Smooth muscle cell of the brain vasculature (primary cell): ENCODE data around the gene EXOC4.

Source experiments
- DNase-seq: peaks from one replicate; pipeline ENCODE4 v3.0.0-alpha.2; 2012; ENCODE audit warnings: low read depth, low spot score

The EXOC4 gene

DNA sequence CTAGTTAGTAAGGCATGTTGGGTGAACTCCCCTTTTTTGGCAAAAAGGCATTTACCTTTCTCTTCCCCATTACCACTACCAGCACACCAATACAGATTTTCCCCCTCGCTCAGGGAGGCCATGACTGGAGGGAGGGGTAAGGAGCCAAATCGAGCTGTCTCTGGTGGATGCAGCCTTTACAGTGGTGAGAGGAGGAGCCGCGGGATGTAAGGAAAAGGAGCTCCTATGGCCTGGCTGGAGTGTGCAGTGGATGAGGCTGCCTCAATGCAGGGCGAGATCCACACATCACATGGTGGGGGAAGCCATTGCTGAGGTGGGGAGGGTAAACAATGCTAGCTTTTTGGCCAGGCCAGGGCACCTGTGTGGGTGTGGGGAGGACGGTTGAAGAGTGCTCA, 416.2 kb downstream of the EXOC4 start:
- DNase-seq, result no peak

DNA sequence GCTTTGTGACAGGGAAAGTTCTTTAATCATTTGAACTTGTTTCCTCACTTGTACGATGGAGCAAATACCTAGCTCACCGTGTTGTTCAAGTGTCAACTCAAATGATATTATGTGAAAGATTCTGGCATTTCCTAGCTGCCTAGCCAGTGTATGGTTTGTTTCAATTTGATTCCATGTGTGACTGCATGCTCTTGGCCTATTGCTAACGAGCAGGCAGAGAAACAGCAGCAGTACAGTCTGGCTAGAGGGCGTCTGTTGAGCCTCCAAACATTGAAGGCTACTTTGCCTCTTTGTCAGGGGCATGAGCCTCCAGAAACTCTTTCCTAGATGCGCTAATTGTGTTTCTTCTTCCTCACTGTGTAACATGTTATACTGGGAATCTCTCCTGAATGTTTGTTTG, 417.4 kb downstream of the EXOC4 start:
- DNase-seq, result no peak

DNA sequence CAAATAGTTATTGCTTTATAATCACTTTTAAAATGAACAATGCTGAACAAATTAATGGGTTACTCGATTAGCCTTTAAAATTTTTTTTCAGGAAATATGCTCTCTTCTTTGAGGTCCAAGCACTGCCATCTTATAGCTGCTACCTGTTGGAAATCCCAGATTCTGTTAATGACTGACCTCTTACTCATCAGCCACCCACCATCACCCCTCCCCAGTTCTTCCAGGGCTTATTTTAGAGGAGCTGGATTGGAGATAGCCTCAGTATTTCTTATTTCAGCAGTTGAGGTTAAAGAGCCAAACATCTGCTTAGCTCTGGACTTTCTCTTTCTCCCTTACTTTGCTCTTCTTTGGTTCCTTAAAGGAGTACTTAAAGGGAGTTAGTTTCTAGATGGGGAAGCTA, 420.0 kb downstream of the EXOC4 start:
- no peak for DNase-seq

DNA sequence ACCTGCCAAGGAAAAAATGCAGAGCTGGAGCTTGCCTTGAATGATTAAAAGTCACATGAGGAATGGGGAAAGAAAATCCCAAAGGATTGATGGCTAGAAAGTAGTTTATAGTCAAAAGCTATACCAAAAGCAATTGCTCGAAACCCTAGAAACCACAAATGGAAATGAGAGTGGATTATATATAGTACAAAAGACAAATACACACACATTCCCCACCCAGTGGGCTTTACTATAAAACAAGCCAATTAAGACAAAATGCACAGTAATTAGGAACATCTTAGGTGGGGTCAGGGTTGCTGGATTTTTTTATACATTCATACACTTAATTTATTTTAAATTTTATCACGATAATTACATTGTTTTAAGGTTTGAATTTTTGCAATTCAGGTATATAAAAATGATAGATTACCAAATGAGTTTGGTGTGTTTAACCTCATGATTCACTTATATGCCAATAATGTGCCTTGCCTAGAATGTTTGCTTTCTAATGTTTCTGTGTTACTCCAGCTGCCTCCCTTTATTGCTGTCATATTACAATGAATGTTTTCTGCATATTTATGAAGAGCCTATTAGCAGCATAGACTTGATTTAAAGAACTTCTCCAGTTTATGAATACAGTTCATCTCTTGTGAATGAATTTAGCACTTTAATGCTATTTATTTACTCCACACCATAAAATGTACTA, 421.3 kb downstream of the EXOC4 start:
- DNase-seq, result no peak

DNA sequence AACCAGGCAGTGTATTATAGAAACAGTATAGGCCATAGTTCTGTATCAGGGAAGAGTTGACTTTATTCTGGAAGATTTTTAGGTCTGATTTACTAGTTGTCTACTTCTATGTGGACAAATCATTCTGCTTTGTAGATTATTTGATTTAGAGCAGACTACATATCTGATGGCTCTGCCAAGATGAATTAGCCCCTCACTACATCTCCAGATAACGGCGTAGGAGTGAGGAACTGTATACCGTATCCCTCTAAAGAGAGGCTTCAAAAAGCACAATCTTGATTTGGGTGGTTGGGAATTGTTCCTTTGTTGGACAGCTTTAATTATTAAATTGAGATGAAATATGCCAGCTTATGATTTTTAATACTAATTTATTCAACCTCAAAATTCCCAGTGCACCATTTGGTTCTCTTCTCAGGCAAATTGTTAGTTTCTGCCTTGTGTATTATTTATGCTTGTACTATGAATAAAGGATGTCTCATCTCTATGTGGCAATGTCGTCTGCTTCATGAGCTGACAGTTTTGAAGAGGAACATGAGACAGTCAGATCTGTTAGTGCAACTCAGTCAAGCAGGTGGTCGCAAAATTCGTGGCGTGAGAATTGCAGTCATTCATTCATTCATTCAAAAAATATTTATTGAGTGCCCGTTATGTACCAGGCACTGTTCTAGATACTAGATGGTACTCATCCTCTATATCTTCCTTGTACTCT, 422.8 kb downstream of the EXOC4 start:
- no peak for DNase-seq

DNA sequence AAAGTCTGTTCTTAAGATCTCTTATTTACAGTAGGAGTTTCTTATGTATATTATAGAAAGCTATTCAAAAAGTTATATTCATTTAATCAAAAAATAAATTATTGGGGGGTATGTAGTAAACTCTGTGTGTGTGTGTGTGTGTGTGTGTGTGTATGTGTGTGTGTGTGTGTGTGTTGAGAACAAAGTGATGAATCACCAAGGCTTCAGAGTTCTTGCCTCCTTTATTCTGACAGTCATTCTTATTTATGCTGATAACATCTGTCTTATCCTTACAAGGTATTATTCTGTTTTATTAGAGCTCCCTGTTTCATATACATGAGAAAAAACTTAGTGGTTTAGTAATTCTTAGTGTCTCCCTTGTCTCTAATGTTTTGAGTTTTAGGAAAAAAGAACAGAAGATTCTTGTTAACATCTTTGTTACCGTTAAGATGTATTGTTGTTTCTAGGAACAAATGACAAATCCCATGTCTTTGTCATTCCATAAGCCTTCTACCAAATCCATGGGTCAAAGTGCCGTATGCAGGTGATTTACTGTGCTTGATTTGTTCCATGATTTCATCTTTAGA, 424.0 kb downstream of the EXOC4 start:
- DNase-seq, result no peak

DNA sequence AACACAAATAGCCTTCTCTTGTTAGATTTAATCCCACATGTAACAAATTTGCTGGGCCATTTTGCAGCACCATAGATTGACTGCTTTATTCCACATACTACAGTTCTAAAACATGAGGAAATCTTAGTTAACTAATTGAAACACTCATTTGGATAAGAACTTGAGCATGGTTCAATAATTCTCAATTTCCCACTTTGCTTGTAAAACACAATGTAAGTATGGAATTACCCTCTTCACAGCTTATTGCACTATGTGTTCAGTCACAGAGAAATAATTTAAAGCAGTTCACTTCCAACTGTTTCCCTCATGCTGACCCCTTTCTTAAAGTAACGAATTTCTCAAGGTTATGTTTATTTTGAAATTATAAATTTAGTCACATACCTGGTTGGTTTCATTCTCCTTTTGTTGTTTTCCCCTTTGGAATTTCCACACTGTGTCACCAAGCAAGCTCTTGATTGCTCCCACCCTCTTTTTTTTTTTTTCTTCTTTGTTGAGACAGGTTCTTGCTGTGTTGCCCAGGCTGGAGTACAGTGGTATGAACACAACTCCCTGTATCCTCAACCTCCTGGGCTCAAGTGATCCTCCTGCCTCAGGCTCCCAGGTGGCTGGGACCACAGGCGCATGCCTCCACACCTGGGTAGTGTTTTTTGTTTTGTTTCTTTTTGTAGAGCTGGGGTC, 425.4 kb downstream of the EXOC4 start:
- no peak for DNase-seq

DNA sequence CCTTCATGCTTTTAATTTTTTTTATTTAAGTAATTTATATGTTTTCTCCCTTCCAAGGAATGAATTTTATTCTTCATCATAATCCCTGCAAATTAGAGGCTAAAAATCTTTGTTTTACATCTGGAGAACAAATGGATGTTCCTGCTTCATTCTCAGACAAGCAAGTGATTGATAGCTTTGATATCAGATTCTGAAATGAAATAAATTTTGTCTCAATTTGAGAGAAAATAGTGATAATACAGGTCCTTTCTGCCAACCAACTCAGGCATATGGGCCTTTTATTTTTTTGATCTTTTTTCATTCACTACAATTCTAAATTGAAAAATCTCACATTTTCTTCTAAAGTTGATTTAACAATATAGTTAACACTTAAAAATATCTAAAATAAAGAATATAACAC, 427.1 kb downstream of the EXOC4 start:
- DNase-seq, result no peak

DNA sequence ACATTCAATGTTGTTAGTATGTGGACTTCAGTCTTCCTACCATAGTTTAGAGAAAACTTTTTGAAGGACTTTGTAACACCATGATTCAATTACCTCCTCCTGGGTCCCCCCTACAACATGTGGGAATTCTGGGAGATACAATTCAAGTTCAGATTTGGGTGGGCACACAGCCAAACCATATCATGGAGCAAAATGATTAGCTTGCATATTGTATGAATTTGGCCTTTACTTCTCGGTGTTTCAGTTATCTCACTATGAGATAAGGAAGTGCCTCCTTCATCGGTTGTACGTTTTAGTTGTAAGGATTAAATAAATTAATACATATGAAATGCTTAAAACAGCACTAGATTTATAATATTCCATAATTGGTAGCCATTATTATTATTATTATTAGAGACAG, 428.7 kb downstream of the EXOC4 start:
- no peak for DNase-seq

DNA sequence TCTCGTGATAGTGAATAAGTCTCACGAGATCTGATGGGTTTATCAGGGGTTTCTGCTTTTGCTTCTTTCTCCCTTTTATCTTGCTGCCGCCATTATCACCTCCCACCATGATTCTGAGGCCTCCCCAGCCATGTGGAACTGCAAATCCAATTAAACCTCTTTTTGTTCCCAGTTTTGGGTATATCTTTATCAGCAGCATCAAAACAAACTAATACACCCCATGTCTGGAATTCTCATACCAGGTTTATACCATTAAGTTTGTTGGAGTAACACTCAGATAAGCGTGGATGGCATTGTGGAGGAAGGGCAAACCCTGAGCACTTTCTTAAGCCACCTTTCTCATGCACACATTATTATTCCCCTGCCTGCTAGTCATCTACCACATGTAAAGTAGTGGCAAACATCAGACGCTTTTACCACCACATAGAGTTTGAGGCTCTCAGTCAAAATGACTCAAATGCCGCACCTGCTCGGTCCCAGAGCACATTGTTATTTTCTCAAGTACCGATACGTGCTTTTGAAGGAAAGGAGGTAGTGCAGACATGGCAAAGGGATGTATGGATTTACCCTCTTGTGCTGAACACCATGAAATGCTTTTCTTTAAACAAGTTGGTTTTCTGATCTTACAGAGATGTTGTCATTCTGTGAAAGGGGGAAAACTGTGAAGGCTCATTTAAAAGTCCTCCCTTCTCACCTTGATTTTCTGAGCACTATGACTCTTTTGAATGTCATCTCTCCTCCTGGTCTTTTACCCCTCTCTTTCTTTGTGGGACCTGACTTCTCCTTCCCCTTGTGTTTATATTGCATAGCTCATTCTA, 429.7 kb downstream of the EXOC4 start:
- DNase-seq, result no peak

DNA sequence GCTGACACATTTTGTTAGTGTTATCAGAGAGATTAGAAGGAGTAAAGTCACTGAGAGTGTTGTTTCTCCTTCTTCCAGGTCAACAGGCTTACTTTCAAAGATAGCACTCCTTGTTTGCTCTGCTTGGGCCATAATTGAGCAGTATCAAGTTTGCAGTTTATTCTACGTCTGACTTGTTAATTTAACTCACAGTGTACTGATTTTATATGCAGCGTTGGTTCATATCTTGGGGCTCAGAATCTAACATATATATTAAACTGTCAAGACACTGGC, 430.2 kb downstream of the EXOC4 start:
- no peak for DNase-seq

DNA sequence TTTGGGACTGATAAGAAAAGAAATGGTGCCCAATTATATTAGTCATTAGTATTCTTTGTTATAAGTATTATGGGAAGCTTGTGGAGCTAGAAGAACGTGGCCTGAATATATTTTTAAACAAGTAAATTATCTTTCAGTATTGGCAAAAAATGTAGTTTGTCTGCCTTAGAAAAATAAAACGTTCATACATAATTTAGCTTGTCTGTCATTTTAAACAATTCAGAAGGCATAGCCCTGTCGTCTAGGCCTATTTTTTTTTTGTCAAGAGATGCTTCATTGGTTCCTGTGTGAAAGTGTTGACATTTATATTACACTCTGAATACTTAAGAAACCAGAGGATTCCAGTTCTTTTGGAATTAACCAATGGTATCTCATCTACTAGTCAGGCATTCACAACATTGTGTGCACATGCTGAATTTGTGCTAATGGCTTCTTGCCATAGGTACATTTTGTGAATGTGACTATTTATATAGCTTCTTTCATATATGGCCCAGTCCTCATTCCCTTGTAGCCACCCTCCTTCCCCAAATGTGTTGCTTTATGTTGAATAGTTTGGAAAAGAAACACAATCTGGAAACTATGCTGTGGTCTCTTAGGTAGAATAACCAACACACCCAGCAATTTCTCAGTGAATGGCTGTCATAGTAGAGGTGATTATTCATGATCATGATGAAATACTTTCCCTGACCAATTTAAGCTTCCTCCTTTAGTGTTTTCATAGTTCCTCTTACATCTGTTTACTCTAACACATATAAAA, 435.8 kb downstream of the EXOC4 start:
- no peak for DNase-seq

DNA sequence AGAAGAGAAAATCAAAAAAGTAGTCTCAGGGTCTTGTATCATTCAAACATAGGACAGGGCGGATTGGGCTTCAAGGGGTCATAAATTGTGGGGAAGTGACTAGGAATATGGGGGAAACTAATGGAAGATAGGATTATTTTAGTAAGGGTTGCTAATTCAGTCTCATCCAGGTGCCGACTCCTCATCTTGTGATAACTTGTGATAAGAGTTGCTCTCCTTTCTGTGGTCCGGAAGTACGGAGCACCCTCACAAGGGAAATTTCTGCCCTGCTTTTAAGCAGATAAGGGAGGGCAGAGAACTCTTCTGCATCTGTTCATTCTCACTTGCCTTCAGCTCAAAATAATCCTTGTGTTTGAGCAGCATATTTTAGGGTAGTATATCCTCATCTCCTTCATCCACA, 437.9 kb downstream of the EXOC4 start:
- no peak for DNase-seq

DNA sequence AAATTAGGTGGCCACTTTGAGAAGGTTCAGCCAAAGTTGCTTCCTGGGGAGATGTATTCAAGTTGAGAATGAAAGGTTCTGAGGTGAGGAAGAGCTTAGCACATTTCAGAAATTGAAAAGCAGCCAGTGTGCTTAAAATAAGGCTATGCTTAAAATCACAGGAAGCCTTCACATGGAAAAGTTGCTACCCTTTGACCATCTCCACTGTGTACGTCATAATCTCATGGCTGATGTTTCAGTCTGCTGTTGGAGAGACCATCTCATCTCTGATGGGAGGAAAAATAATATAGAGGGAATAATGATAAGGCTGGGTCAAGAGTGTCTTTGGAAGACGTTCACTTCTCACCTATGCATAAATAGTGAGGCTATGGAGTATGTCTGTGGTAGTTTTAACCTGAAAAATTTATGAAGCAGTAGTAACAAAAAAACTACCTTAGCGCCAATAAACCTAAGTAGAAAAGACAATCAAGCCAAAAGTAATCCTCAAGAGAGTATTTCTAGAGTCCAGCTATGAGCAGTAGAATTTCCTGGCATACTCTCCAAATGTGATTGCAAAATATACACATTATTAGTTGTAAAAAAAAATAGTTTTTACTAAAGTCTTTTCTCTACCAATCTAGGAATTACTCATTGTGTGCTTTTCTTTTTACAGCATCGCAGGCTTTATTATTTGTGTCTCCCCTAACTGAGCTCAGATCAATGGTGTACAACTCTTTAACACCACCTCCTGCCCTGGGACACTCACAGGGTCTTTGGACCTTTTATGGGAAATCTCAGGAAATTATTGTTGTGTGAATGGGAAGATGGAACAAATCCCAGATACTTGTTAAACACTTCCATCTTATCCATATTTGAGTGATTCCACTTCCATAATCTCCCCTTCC, 439.1 kb downstream of the EXOC4 start:
- no peak for DNase-seq

DNA sequence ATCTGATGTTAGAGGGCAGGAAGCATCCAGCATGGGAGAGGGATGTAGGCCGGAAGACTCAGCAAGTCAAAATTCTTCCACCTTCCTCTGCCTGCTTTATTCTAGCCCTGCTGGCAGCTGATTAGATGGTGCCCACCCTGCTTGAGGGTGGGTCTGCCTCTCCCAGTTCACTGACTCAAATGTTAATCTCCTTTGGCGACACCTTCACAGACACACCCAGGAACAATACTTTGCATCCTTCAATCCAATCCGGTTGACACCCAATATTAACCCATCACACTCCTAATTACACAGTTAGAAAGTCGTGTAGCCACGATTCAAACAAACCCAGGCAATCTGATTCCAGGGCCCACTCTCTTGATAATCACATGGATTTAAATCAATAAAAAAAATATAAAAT, 440.4 kb downstream of the EXOC4 start:
- DNase-seq, result no peak

DNA sequence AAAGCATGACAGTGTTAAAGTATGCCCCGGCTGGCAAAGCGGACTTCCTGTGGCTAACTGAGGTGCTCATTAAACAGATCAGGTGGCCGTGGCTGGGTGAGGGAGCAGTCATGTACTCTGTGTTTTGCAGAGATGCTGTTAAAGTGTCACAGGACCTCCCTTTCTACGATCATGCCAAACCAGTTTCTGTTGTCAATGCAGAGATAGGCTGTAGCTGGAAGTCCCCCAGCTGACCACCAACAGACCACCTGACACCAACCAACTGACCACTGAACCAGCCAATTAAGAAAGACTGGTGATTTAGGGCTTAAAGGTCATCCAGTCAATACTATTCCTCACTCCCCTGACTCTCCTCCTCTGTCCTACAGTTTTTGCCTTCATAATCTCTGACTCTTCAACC, 443.2 kb downstream of the EXOC4 start:
- no peak for DNase-seq

DNA sequence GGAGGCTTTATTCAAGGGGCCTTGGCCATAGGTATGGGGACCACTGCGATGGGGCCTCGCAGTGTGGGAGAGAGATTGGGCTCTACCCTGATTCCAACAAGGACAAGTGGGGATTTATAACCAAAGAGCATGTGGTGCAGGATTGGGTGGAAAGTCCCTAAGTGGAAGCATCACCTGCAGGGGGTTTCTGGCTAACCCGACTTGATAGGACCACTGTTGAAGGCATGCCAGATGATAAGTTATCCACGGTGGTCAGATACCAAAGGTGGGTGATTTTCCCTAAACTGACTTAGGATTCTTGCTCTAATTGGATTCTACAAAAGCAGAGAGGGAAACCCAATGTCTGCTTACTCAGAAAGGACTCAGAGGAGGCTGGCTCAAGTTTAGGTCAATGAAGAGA, 444.7 kb downstream of the EXOC4 start:
- DNase-seq, result no peak

DNA sequence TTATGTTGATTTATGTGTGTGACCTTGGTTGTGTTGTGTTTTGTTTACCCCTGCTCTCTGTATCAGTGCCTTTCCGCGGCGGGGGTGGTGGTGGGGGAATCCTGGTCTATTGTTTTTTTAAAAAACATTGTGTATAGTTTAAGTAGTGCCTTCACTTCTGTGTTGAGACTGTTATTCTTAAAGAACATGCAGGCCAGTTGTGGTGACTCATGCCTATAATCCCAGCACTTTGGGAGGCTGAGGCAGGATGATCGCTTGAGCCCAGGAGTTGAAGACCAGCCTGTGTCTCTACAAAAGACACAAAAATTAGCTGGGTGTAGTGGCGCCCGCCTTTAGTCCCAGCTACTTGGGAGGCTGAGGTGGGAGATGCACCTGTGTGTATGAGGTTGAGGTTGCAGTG, 445.2 kb downstream of the EXOC4 start:
- peak; percentile 32 for DNase-seq

DNA sequence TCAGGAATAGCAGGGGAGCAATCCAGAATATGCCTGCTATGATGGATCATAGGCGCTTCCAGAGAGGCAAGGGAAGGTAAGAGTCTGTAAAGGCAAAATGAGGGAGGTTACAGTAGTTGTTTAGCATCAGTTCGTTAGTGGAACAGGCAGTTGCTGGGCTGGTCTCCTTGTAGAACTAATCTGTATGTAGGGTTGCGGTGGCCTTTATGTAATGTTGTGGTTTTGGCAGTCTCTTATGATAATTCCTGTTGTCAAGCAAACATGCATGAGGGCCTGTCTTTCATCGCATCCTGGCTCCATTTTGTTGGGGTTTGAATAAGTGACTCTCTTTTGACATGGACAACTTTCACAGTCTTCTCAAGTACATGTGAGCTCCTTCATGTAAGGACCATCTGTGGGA, 446.5 kb downstream of the EXOC4 start:
- DNase-seq, result no peak

DNA sequence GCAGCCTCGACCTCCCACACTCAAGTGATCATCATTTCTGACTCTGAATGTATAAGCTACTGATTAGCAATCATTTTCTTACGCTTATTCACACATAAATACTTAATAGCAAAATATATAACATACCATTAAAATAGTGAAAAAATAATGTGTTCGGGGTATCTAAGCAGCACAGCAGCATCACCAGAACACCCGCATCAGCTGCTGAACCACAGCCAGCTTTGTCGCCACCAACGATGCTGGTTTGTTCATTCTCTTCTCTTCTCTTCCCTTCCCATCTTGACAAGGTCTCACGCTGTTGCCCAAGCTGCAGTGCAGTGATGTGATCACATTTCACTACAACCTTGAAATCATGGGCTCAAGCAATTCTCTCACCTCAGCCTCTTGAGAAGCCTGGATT, 449.2 kb downstream of the EXOC4 start:
- DNase-seq, result no peak
